Upper lobe of left lung (tissue), 4 donors: Measurements from ENCODE around the gene CDC42EP1.

Experiments
- CTCF ChIP-seq, 6 experiments: fragments of 450-650 bp in 4 of 6; fragments of 200-600 bp in 2 of 6; sonication (generic) in 2 of 6; IDR thresholded peaks; one replicate each; pipeline ENCODE4 v1.5.1; 2016 to 2019; ENCODE audit warnings: antibody characterized with exemption in 6 of 6
- POLR2A ChIP-seq, 4 donors: fragments of 450-650 bp; IDR thresholded peaks; one replicate each; pipeline ENCODE4 v1.5.1; 2016 to 2017; ENCODE audit warnings: antibody characterized with exemption in 4 of 4, mild to moderate bottlenecking in 2 of 4
- POLR2AphosphoS5 ChIP-seq, 2 donors: sonication (generic); formaldehyde crosslinking; IDR thresholded peaks; one replicate each; pipeline ENCODE4 v1.5.1; 2017; ENCODE audit warnings: antibody characterized with exemption in 2 of 2

- TF ChIP-seq CTCF (IDR thresholded peaks at IDR 0.05) (no peak), POLR2AphosphoS5 (IDR thresholded peaks at IDR 0.05) (no peak), POLR2A (IDR thresholded peaks at IDR 0.05) (no peak)
Measured at GRCh38 chr22:37515901-37516300, 44.4 kb upstream of the CDC42EP1 start.
